Dendritic cell treated with granulocyte-macrophage colony-stimulating factor and Interleukin-4, amounts not matched to agents 40 ng/mL and 50 ng/mL, for 4 days (primary cell): ENCODE data around the gene HTRA3.
A peak's percentile ranks its signal among the peaks of the same experiment; 100 is the strongest.

Experiments
- H3K27ac Mint-ChIP-seq: one replicate; pipeline ENCODE4 v1.8.0; 2022; ENCODE audit warnings: mild to moderate bottlenecking, mixed read lengths
- H3K27me3 Mint-ChIP-seq: one replicate; pipeline ENCODE4 v1.8.0; 2022; ENCODE audit warnings: mild to moderate bottlenecking, mixed read lengths
- H3K36me3 Mint-ChIP-seq: one replicate; pipeline ENCODE4 v1.8.0; 2022; ENCODE audit warnings: low read depth, mixed read lengths
- H3K4me1 Mint-ChIP-seq: one replicate; pipeline ENCODE4 v1.8.0; 2022; ENCODE audit warnings: low read depth, mixed read lengths
- H3K4me3 Mint-ChIP-seq: one replicate; pipeline ENCODE4 v1.8.0; 2022; ENCODE audit warnings: mild to moderate bottlenecking, moderate library complexity, mixed read lengths
- H3K9me3 Mint-ChIP-seq: one replicate; pipeline ENCODE4 v1.8.0; 2022; ENCODE audit warnings: mixed read lengths
- intact Hi-C: fragments of 100-400 bp; cut with micrococcal nuclease; formaldehyde crosslinking; loops from one replicate; pipeline ENCODE4 v1.15.0; 2022

The HTRA3 gene

GRCh38 chr4:8269535-8270417 lies at the start of gene HTRA3:
TSS of gene HTRA3 (plus strand) at chr4:8269754. CDS start at chr4:8269969, 215 bp downstream.
- intact Hi-C loops: no loop called here
- H3K36me3 Mint-ChIP-seq: no peaks in the 10 kb centered on the region
- H3K9me3 Mint-ChIP-seq: no peaks in the 10 kb centered on the region
- H3K4me3 Mint-ChIP-seq: peak within 1 kb of the TSS; percentile 69
- peaks cover 38% of the 10 kb centered on the region for H3K4me1 Mint-ChIP-seq
- peaks cover 42% of the 10 kb centered on the region for H3K27me3 Mint-ChIP-seq
- H3K27ac Mint-ChIP-seq: no peak within 1 kb of the TSS

DNA sequence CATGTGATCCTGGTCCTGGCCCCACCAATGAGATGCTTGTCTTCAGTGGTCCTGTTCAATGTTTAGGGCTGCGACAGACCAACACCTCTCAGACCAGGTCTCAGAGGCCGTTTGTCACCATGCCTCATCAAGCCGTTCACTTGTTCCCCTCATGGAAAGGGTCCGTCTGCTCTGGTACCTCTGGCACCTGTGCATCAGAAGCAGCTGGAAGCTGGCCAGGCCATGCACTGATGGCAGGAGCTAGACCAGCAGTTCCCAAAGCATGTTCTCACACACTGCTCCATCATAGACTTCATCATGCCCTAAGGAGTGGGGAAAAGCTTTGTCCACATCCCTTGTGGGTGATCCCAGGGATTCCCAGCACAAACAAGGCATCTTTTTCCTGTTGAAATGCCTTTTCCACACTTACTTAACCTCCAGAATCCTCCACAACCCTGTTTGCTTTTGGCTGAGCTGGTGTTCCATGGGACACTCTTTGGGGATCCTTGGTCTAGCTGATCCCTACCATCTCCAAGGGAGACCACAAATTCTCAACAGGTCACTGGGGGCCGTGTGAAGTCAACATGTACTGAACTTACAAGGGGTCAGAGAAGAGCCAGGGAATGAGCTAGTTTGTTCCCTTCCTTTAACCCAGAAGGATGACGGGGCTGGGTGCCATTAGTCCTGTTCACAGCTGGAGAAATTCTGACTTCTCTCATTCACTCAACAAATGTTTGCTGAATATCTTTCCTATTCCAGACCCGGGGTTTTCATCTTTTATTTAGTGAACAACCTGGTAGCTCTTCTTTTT lies 48.7 kb upstream of the HTRA3 start:
- H3K4me3 Mint-ChIP-seq: no peak overlapping the region
- intact Hi-C loops: loop anchor here (2.0 kb wide), 1 partner anchor 14 kb away; no protein-coding TSS in a partner anchor

DNA sequence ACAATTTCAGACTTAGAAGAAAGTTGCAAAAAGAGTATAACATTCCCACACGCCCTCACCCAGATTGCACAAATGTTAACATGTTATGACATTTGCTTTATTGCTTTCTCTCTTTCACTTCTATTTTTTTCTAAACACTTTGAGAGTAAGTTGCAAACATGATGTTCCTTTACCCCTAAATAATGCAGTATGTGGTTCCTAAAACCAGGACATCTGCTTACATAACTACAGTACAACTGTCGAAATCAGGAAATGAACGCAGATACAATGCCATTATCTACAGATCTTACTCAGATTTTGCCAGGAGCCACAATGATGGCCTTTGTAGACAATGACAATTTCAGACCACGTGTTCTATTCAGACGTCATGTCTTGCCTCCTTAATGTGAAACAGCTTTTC lies 48.1 kb upstream of the HTRA3 start:
- peaks cover 97% of the 10 kb centered on the region for H3K36me3 Mint-ChIP-seq
- H3K9me3 Mint-ChIP-seq: no peaks in the 10 kb centered on the region
- no peak overlapping the region for H3K4me3 Mint-ChIP-seq
- peak overlapping the region; percentile 42 for H3K27ac Mint-ChIP-seq
- H3K4me1 Mint-ChIP-seq: peaks cover 80% of the 10 kb centered on the region
- intact Hi-C loops: loop anchor here (2.0 kb wide), 1 partner anchor 15 kb away; no protein-coding TSS in a partner anchor
- peaks cover 3% of the 10 kb centered on the region for H3K27me3 Mint-ChIP-seq

More for the DNA sequence above, 48.7 kb upstream of the HTRA3 start:
- H3K27ac Mint-ChIP-seq: peak overlapping the region; percentile 42
- H3K36me3 Mint-ChIP-seq: peaks cover 97% of the 10 kb centered on the region
- peaks cover 3% of the 10 kb centered on the region for H3K27me3 Mint-ChIP-seq
- peaks cover 77% of the 10 kb centered on the region for H3K4me1 Mint-ChIP-seq
- no peaks in the 10 kb centered on the region for H3K9me3 Mint-ChIP-seq

GRCh38 chr4:8221985-8222384 lies 47.6 kb upstream of the HTRA3 start:
- Mint-ChIP-seq H3K4me1 (peaks cover 83% of the 10 kb centered on the region), H3K36me3 (peaks cover 97% of the 10 kb centered on the region), H3K4me3 (no peak overlapping the region), H3K27ac (peak overlapping the region; percentile 42), H3K9me3 (no peaks in the 10 kb centered on the region), H3K27me3 (peaks cover 3% of the 10 kb centered on the region)
- intact Hi-C loops: loop anchor here (2.0 kb wide), 1 partner anchor 15 kb away; no protein-coding TSS in a partner anchor

GRCh38 chr4:8222609-8223388 lies 46.8 kb upstream of the HTRA3 start:
- Mint-ChIP-seq H3K27me3 (peaks cover 3% of the 10 kb centered on the region), H3K9me3 (no peaks in the 10 kb centered on the region), H3K4me1 (peaks cover 83% of the 10 kb centered on the region), H3K36me3 (peaks cover 97% of the 10 kb centered on the region), H3K27ac (peak overlapping the region; percentile 42), H3K4me3 (no peak overlapping the region)
- intact Hi-C loops: no loop called here

- Mint-ChIP-seq H3K4me3 (no peak overlapping the region), H3K4me1 (peaks cover 82% of the 10 kb centered on the region), H3K9me3 (no peaks in the 10 kb centered on the region), H3K36me3 (peaks cover 97% of the 10 kb centered on the region), H3K27ac (no peak overlapping the region), H3K27me3 (peaks cover 3% of the 10 kb centered on the region)
- intact Hi-C loops: no loop called here
Observed at GRCh38 chr4:8224267-8224974, 45.1 kb upstream of the HTRA3 start.

GRCh38 chr4:8224975-8225625 lies 44.5 kb upstream of the HTRA3 start:
- peaks cover 75% of the 10 kb centered on the region for H3K4me1 Mint-ChIP-seq
- H3K36me3 Mint-ChIP-seq: peaks cover 93% of the 10 kb centered on the region
- H3K4me3 Mint-ChIP-seq: no peak overlapping the region

GRCh38 chr4:8225706-8226443 lies 43.7 kb upstream of the HTRA3 start:
- Mint-ChIP-seq H3K36me3 (peaks cover 85% of the 10 kb centered on the region), H3K9me3 (no peaks in the 10 kb centered on the region), H3K4me1 (peaks cover 74% of the 10 kb centered on the region), H3K27me3 (peaks cover 3% of the 10 kb centered on the region), H3K4me3 (no peak overlapping the region), H3K27ac (no peak overlapping the region)
- intact Hi-C loops: no loop called here

More at GRCh38 chr4:8224975-8225625, 44.5 kb upstream of the HTRA3 start:
- intact Hi-C loops: no loop called here
- Mint-ChIP-seq H3K27me3 (peaks cover 3% of the 10 kb centered on the region), H3K27ac (no peak overlapping the region), H3K9me3 (no peaks in the 10 kb centered on the region)

GRCh38 chr4:8227201-8227770 lies 42.3 kb upstream of the HTRA3 start:
- no peaks in the 10 kb centered on the region for H3K9me3 Mint-ChIP-seq
- peaks cover 74% of the 10 kb centered on the region for H3K36me3 Mint-ChIP-seq
- intact Hi-C loops: no loop called here
- H3K27me3 Mint-ChIP-seq: peaks cover 3% of the 10 kb centered on the region
- H3K4me1 Mint-ChIP-seq: peaks cover 60% of the 10 kb centered on the region
- H3K4me3 Mint-ChIP-seq: no peak overlapping the region
- H3K27ac Mint-ChIP-seq: no peak overlapping the region

- Mint-ChIP-seq H3K9me3 (no peaks in the 10 kb centered on the region), H3K36me3 (peaks cover 68% of the 10 kb centered on the region), H3K27me3 (peaks cover 3% of the 10 kb centered on the region), H3K4me1 (peaks cover 54% of the 10 kb centered on the region), H3K4me3 (no peak overlapping the region), H3K27ac (no peak overlapping the region)
- intact Hi-C loops: no loop called here
Observed at GRCh38 chr4:8227771-8228318, 41.7 kb upstream of the HTRA3 start.

GRCh38 chr4:8228319-8229250 lies 41.0 kb upstream of the HTRA3 start:
- Mint-ChIP-seq H3K4me3 (no peak overlapping the region), H3K9me3 (no peaks in the 10 kb centered on the region), H3K36me3 (peaks cover 61% of the 10 kb centered on the region), H3K4me1 (peaks cover 54% of the 10 kb centered on the region), H3K27me3 (peaks cover 3% of the 10 kb centered on the region), H3K27ac (peak overlapping the region; percentile 41)
- intact Hi-C loops: no loop called here
